Neural cell (in vitro differentiated cells): ENCODE data around the gene FBXO21. TPM values are rescaled to one million over a fixed set of nuclear protein-coding genes. Genes with fewer than 3 reads are reported as not detected.

Experiments
- H2AFZ ChIP-seq: fragments of 200-600, 300-800 bp; sonication (generic), shearing (Covaris generic); 2 replicates; pipeline ENCODE4 v1.6.0; 2014; ENCODE audit warnings: low read depth, mild to moderate bottlenecking, antibody characterized with exemption, low read length, moderate library complexity
- H3F3A ChIP-seq: fragments of 200-600 bp; shearing (Covaris generic); 2 replicates; pipeline ENCODE4 v1.6.1; 2016; ENCODE audit warnings: mild to moderate bottlenecking, moderate library complexity, mixed read lengths, antibody characterized with exemption, low read length; ENCODE audit not compliant: insufficient read depth, poor library complexity, severe bottlenecking
- H3K27ac ChIP-seq: fragments of 200-600, 300-800 bp; sonication (generic), shearing (Covaris generic); 2 replicates; pipeline ENCODE4 v1.5.1; 2014; ENCODE audit warnings: mild to moderate bottlenecking, low read length, moderate library complexity
- H3K27me3 ChIP-seq: fragments of 300-800, 200-600 bp; sonication (generic), shearing (Covaris generic); 2 replicates; pipeline ENCODE4 v1.6.0; 2014; ENCODE audit warnings: mild to moderate bottlenecking, low read depth, low read length, moderate library complexity; ENCODE audit not compliant: insufficient read depth
- H3K36me3 ChIP-seq: fragments of 300-800, 200-600 bp; sonication (generic), shearing (Covaris generic); 2 replicates; pipeline ENCODE4 v1.5.1; 2014; ENCODE audit warnings: mild to moderate bottlenecking, antibody characterized with exemption, low read length, moderate library complexity; ENCODE audit not compliant: insufficient read depth
- H3K4me2 ChIP-seq: fragments of 300-800, 200-600 bp; sonication (generic), shearing (Covaris generic); 2 replicates; pipeline ENCODE4 v1.6.0; 2014; ENCODE audit warnings: mild to moderate bottlenecking, low read length
- H3K4me3 ChIP-seq: fragments of 300-800, 200-600 bp; sonication (generic), shearing (Covaris generic); 2 replicates; pipeline ENCODE4 v1.5.1; 2014; ENCODE audit warnings: mild to moderate bottlenecking, low read length, moderate library complexity
- H3K79me2 ChIP-seq: fragments of 200-600 bp; shearing (Covaris generic); replicated peaks from 2 replicates; pipeline ENCODE4 v1.6.0; 2014; ENCODE audit warnings: mild to moderate bottlenecking, low read length, moderate library complexity; ENCODE audit not compliant: insufficient read depth
- H3K9ac ChIP-seq: fragments of 300-800, 200-600 bp; sonication (generic), shearing (Covaris generic); 2 replicates; pipeline ENCODE4 v1.6.1; 2016; ENCODE audit warnings: mild to moderate bottlenecking, low read length, mixed read lengths
- H3K9me2 ChIP-seq: fragments of 200-600 bp; shearing (Covaris generic); 2 replicates; pipeline ENCODE4 v1.6.1; 2016; ENCODE audit warnings: mild to moderate bottlenecking, low read length, mixed read lengths; ENCODE audit not compliant: insufficient read depth
- H3K9me3 ChIP-seq: fragments of 200-600, 300-800 bp; sonication (generic), shearing (Covaris generic); 2 replicates; pipeline ENCODE4 v1.6.1; 2016; ENCODE audit warnings: mild to moderate bottlenecking, mixed run types, low read length, moderate library complexity, mixed read lengths
- H4K20me1 ChIP-seq: fragments of 200-600 bp; shearing (Covaris generic); 2 replicates; pipeline ENCODE4 v1.6.1; 2016; ENCODE audit warnings: mild to moderate bottlenecking, mixed run types; ENCODE audit not compliant: insufficient read depth
- CTCF ChIP-seq: fragments of 450-650 bp; IDR thresholded peaks from 2 replicates; pipeline ENCODE4 v1.5.1; 2014; ENCODE audit warnings: antibody characterized with exemption, mild to moderate bottlenecking, moderate library complexity; ENCODE audit not compliant: poor library complexity, severe bottlenecking
- EP300 ChIP-seq: fragments of 450-650 bp; conservative IDR thresholded peaks from 2 replicates; pipeline ENCODE4 v1.6.1; 2014; ENCODE audit warnings: antibody characterized with exemption, mild to moderate bottlenecking, moderate library complexity; ENCODE audit not compliant: poor library complexity, severe bottlenecking
- EZH2 ChIP-seq: fragments of 200-600, 300-800 bp; shearing (Covaris generic), sonication (generic); IDR thresholded peaks from 2 replicates; pipeline ENCODE4 v1.6.1; 2014; ENCODE audit warnings: antibody characterized with exemption, low read length, borderline replicate concordance, mild to moderate bottlenecking; ENCODE audit not compliant: insufficient read depth, poor library complexity, severe bottlenecking
- MXI1 ChIP-seq: fragments of 450-650 bp; conservative IDR thresholded peaks from 2 replicates; pipeline ENCODE4 v1.6.1; 2014; ENCODE audit warnings: antibody characterized with exemption, mild to moderate bottlenecking; ENCODE audit not compliant: poor library complexity, severe bottlenecking
- POLR2AphosphoS5 ChIP-seq: IDR thresholded peaks from 2 replicates; pipeline ENCODE4 v1.6.1; 2012
- RAD21 ChIP-seq: fragments of 450-650 bp; conservative IDR thresholded peaks from 2 replicates; pipeline ENCODE4 v1.6.1; 2014; ENCODE audit warnings: antibody characterized with exemption, mild to moderate bottlenecking, moderate library complexity
- SMC3 ChIP-seq: fragments of 450-650 bp; conservative IDR thresholded peaks from 2 replicates; pipeline ENCODE4 v1.6.1; 2014; ENCODE audit warnings: antibody characterized with exemption, mild to moderate bottlenecking, moderate library complexity; ENCODE audit not compliant: poor library complexity
- TAF1 ChIP-seq: IDR thresholded peaks from 2 replicates; pipeline ENCODE4 v1.6.1; 2012; ENCODE audit warnings: low read depth
- polyA plus RNA-seq: library from polyadenylated mRNA; depleted of rRNA; stranded (reverse); fragments of >200 nt; gene quantifications from 2 replicates; pipeline ENCODE4 v1.2.3, GENCODE V29; 2014
- TF ChIP-seq, protein P1 (sequence below): IDR thresholded peaks from 2 replicates; pipeline ENCODE4 v1.6.1; 2012; ENCODE audit warnings: borderline replicate concordance

The FBXO21 gene
- polyA plus RNA-seq, 1 donor from 2014 or later, result 127 TPM

- Histone ChIP-seq H3F3A (no peaks in the 10 kb centered on the region), H3K27me3 (no peaks in the 10 kb centered on the region), H3K27ac (no peak overlapping the region), H3K4me2 (no peak overlapping the region), H2AFZ (no peak overlapping the region), H3K79me2 (peaks cover 7% of the 10 kb centered on the region), H3K4me3 (no peak overlapping the region), H3K9me3 (no peaks in the 10 kb centered on the region), H3K36me3 (peaks cover 18% of the 10 kb centered on the region), H3K9me2 (no peaks in the 10 kb centered on the region), H3K9ac (no peak overlapping the region), H4K20me1 (no peaks in the 10 kb centered on the region)
- no peak for TF ChIP-seq EZH2
Measured at GRCh38 chr12:117168976-117169375, 21.3 kb downstream of the FBXO21 start.

GRCh38 chr12:117167769-117168168 lies 22.5 kb downstream of the FBXO21 start:
- Histone ChIP-seq H3K27me3 (no peaks in the 10 kb centered on the region), H3K36me3 (peaks cover 18% of the 10 kb centered on the region), H3K4me3 (no peak overlapping the region), H3K9me3 (no peaks in the 10 kb centered on the region), H2AFZ (no peak overlapping the region), H3K9me2 (no peaks in the 10 kb centered on the region), H3F3A (no peaks in the 10 kb centered on the region), H3K27ac (no peak overlapping the region), H3K79me2 (peaks cover 7% of the 10 kb centered on the region), H3K9ac (no peak overlapping the region), H4K20me1 (no peaks in the 10 kb centered on the region), H3K4me2 (no peak overlapping the region)
- no peak for TF ChIP-seq MXI1
- TF ChIP-seq CTCF, result no peak
- no peak for TF ChIP-seq SMC3
- no peak for TF ChIP-seq RAD21
- no peak for TF ChIP-seq EP300
- TF ChIP-seq, protein P1, sequence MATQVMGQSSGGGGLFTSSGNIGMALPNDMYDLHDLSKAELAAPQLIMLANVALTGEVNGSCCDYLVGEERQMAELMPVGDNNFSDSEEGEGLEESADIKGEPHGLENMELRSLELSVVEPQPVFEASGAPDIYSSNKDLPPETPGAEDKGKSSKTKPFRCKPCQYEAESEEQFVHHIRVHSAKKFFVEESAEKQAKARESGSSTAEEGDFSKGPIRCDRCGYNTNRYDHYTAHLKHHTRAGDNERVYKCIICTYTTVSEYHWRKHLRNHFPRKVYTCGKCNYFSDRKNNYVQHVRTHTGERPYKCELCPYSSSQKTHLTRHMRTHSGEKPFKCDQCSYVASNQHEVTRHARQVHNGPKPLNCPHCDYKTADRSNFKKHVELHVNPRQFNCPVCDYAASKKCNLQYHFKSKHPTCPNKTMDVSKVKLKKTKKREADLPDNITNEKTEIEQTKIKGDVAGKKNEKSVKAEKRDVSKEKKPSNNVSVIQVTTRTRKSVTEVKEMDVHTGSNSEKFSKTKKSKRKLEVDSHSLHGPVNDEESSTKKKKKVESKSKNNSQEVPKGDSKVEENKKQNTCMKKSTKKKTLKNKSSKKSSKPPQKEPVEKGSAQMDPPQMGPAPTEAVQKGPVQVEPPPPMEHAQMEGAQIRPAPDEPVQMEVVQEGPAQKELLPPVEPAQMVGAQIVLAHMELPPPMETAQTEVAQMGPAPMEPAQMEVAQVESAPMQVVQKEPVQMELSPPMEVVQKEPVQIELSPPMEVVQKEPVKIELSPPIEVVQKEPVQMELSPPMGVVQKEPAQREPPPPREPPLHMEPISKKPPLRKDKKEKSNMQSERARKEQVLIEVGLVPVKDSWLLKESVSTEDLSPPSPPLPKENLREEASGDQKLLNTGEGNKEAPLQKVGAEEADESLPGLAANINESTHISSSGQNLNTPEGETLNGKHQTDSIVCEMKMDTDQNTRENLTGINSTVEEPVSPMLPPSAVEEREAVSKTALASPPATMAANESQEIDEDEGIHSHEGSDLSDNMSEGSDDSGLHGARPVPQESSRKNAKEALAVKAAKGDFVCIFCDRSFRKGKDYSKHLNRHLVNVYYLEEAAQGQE, result no peak
- TF ChIP-seq TAF1, result no peak
- no peak for TF ChIP-seq EZH2
- no peak for TF ChIP-seq POLR2AphosphoS5

- TF ChIP-seq CTCF (no peak), EP300 (no peak), RAD21 (no peak)
- Histone ChIP-seq H3K9ac (no peak overlapping the region), H3K36me3 (peaks cover 15% of the 10 kb centered on the region), H3K79me2 (peaks cover 7% of the 10 kb centered on the region), H2AFZ (no peak overlapping the region), H3F3A (no peaks in the 10 kb centered on the region), H3K27me3 (no peaks in the 10 kb centered on the region), H3K4me2 (no peak overlapping the region), H3K9me3 (no peaks in the 10 kb centered on the region), H3K4me3 (no peak overlapping the region), H3K27ac (no peak overlapping the region), H3K9me2 (no peaks in the 10 kb centered on the region), H4K20me1 (no peaks in the 10 kb centered on the region)
Measured at GRCh38 chr12:117166107-117166506, 24.2 kb downstream of the FBXO21 start.
